ENCODE measurements around the gene NPR2.
A peak's percentile ranks its signal among the peaks of the same experiment; 100 is the strongest.

The NPR2 gene

DNA sequence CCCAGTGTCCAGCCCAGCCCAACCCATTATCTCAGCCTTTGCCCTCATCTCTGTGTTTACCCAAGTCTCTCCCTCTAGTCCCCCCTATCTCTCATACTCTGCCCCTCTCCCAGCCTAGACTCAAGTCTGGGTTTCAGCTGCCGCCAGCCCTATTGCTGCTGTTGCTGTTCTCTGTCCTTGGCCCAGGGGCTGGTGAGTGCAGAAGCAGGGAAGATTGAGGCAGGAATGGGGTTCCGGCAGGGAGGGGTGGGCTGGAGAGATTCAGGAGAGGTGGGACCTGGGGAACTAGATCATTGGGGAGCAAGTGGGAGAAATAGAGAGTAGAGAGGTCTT is 38.3 kb downstream of the NPR2 start:
- peak; percentile 17 for ATAC-seq
- TF ChIP-seq, protein P1, sequence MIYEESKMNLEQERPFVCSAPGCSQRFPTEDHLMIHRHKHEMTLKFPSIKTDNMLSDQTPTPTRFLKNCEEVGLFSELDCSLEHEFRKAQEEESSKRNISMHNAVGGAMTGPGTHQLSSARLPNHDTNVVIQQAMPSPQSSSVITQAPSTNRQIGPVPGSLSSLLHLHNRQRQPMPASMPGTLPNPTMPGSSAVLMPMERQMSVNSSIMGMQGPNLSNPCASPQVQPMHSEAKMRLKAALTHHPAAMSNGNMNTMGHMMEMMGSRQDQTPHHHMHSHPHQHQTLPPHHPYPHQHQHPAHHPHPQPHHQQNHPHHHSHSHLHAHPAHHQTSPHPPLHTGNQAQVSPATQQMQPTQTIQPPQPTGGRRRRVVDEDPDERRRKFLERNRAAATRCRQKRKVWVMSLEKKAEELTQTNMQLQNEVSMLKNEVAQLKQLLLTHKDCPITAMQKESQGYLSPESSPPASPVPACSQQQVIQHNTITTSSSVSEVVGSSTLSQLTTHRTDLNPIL (CRISPR knock-in tag; IDR thresholded peaks at IDR 0.05; ENCODE audit: low read depth), result no peak
- TF ChIP-seq RARB (CRISPR knock-in tag; IDR thresholded peaks at IDR 0.05), result no peak
- TF ChIP-seq ZFP3 (CRISPR knock-in tag; IDR thresholded peaks at IDR 0.05), result no peak
- TF ChIP-seq PPARA (CRISPR knock-in tag; IDR thresholded peaks at IDR 0.05; ENCODE audit: borderline replicate concordance), result no peak
- TF ChIP-seq GLIS3 (CRISPR knock-in tag; IDR thresholded peaks at IDR 0.05), result no peak
- no peak for TF ChIP-seq TCF4 (CRISPR knock-in tag; IDR thresholded peaks at IDR 0.05; ENCODE audit: borderline replicate concordance)
- TF ChIP-seq ESRRG (CRISPR knock-in tag; IDR thresholded peaks at IDR 0.05), result no peak

DNA sequence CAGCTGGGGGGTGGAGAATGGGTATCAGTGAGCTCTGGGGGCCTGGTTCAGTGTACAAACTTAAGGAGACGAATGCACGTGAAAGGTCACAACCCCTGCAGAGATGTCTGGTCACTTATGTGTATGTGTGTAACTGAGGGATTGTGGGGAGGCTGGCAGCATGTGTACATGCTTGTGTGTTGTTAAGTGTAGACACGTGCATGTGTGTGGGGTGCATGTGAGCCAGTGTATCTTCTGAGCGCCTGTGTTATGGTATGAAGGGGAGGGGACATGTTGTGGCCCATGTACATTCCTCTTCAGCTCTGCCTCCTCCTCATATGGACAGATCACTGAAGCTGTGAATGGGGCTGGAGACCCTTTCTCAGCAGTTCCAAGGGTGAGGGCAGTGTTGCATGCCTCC is 39.6 kb downstream of the NPR2 start:
- no peak for TF ChIP-seq TOX (CRISPR knock-in tag; IDR thresholded peaks at IDR 0.05; ENCODE audit: borderline replicate concordance)
- no peak for ATAC-seq

DNA sequence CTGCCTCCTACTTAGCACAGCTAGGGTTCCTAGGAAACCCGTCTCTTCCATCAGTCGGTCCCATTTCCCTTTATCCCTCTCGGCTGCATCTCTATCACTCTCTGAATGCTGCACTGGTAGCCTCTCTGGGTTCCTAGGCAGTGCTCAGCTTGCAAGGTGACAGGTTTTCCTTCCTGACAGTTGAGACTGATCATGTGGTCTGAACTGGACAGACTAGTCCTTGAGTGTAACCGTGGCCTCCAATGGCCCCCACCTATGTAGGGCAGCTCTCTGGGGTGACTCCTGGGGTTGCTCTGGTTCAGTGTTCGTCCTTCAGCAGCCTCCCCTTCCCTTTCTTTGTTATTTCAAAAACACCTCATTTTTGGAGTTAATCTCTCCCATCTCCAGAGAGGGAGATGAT is 41.4 kb downstream of the NPR2 start:
- no peak for TF ChIP-seq PPARA (CRISPR knock-in tag; IDR thresholded peaks at IDR 0.05; ENCODE audit: borderline replicate concordance)
- TF ChIP-seq, protein P2, sequence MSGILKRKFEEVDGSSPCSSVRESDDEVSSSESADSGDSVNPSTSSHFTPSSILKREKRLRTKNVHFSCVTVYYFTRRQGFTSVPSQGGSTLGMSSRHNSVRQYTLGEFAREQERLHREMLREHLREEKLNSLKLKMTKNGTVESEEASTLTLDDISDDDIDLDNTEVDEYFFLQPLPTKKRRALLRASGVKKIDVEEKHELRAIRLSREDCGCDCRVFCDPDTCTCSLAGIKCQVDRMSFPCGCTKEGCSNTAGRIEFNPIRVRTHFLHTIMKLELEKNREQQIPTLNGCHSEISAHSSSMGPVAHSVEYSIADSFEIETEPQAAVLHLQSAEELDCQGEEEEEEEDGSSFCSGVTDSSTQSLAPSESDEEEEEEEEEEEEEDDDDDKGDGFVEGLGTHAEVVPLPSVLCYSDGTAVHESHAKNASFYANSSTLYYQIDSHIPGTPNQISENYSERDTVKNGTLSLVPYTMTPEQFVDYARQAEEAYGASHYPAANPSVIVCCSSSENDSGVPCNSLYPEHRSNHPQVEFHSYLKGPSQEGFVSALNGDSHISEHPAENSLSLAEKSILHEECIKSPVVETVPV (CRISPR knock-in tag; IDR thresholded peaks at IDR 0.05), result no peak
- no peak for TF ChIP-seq TOX (CRISPR knock-in tag; IDR thresholded peaks at IDR 0.05; ENCODE audit: borderline replicate concordance)
- no peak for TF ChIP-seq TCF4 (CRISPR knock-in tag; IDR thresholded peaks at IDR 0.05; ENCODE audit: borderline replicate concordance)
- no peak for TF ChIP-seq ZFP3 (CRISPR knock-in tag; IDR thresholded peaks at IDR 0.05)
- no peak for TF ChIP-seq ARNTL (CRISPR knock-in tag; IDR thresholded peaks at IDR 0.05; ENCODE audit: borderline replicate concordance, low read depth)
- TF ChIP-seq ZNF565 (CRISPR knock-in tag; conservative IDR thresholded peaks at IDR 0.05; ENCODE audit: low read depth), result no peak
- no peak for TF ChIP-seq OSR1 (CRISPR knock-in tag; IDR thresholded peaks at IDR 0.05)
- TF ChIP-seq CSDC2 (CRISPR knock-in tag; IDR thresholded peaks at IDR 0.05), result no peak
- no peak for TF ChIP-seq ESRRG (CRISPR knock-in tag; IDR thresholded peaks at IDR 0.05)
- TF ChIP-seq, protein P3, sequence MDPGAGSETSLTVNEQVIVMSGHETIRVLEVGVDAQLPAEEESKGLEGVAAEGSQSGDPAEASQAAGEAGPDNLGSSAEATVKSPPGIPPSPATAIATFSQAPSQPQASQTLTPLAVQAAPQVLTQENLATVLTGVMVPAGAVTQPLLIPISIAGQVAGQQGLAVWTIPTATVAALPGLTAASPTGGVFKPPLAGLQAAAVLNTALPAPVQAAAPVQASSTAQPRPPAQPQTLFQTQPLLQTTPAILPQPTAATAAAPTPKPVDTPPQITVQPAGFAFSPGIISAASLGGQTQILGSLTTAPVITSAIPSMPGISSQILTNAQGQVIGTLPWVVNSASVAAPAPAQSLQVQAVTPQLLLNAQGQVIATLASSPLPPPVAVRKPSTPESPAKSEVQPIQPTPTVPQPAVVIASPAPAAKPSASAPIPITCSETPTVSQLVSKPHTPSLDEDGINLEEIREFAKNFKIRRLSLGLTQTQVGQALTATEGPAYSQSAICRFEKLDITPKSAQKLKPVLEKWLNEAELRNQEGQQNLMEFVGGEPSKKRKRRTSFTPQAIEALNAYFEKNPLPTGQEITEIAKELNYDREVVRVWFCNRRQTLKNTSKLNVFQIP (CRISPR knock-in tag; IDR thresholded peaks at IDR 0.05; ENCODE audit: borderline replicate concordance, low read depth), result no peak
- no peak for TF ChIP-seq GLIS3 (CRISPR knock-in tag; IDR thresholded peaks at IDR 0.05)
- no peak for TF ChIP-seq BACH2 (CRISPR knock-in tag; IDR thresholded peaks at IDR 0.05; ENCODE audit: borderline replicate concordance)
- TF ChIP-seq ZC3H10 (CRISPR knock-in tag; IDR thresholded peaks at IDR 0.05), result no peak
- ATAC-seq, result no peak

DNA sequence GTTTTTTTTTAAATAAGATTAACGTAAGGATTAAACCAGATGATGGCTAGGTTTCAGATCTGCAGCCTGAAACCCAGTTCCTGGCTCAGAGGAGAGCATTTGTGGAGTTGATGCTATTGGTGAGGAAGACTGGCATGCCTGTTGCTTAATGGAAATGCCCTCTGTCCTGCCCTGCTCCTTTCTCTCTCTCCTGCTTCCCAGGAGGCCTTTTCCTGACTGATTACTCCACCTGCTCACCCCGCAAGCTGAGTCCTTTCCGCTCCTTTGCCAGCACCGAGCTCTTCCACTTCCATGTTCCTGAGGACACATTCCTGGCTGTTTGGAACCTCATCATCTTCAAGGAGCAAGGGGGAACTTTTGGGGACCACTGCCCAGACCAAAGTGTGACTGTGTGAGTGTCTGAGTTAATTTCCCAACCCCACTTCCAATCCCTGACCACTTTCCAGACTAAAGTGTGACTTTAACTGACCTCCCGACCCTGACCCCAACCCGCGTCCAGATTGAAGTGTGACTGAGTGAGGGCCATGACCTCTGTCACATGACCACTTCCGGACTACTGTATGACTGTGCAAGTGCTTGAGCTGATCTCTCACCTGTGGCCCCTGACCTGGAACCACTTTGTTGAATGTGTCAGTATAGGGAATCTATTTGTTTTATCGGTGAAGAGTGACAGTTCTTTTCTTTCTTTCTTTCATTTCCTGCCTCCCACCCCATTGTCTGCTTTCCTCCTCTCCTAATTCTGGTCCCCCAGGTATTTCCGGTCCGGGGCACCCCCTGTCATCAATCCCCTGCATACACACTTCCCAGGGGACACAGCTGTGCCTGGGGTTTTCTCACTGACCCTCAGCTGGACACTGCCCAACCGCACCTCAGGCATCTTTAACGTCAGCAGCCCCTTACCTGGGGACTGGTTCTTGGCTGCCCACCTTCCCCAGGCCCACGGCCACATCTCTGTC is 43.1 kb downstream of the NPR2 start:
- ATAC-seq, result no peak
- no peak for TF ChIP-seq ZFP30 (CRISPR knock-in tag; IDR thresholded peaks at IDR 0.05)

DNA sequence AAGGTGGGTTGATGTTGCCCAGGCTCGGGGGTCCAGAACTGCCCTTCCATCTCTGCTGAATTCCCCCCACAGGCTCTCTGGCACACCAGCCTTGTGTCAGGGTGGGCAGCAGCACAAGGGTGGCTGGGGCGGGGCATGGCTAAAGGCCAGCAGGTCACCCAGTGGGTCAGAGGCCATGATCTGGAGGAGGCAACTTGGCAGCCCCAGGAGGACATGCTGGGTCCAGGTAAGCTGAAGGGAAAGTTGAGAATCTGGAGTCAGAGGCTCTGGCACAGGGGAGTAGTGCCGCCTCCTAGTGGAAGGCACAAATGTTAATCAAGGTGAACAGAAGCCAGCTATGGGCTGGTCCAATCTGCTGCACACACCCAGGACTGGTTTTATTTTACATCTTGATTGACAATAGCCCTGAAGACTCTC is 43.8 kb downstream of the NPR2 start:
- TF ChIP-seq ZNF565 (CRISPR knock-in tag; conservative IDR thresholded peaks at IDR 0.05; ENCODE audit: low read depth) (no peak), ZFP30 (CRISPR knock-in tag; IDR thresholded peaks at IDR 0.05) (no peak), ESRRG (CRISPR knock-in tag; IDR thresholded peaks at IDR 0.05) (no peak), SNAI2 (CRISPR knock-in tag; IDR thresholded peaks at IDR 0.05) (no peak), OSR1 (CRISPR knock-in tag; IDR thresholded peaks at IDR 0.05) (no peak), ZC3H10 (CRISPR knock-in tag; IDR thresholded peaks at IDR 0.05) (no peak), RARB (CRISPR knock-in tag; IDR thresholded peaks at IDR 0.05) (no peak), ZFP3 (CRISPR knock-in tag; IDR thresholded peaks at IDR 0.05) (no peak), ARNTL (CRISPR knock-in tag; IDR thresholded peaks at IDR 0.05; ENCODE audit: borderline replicate concordance, low read depth) (no peak), PPARA (CRISPR knock-in tag; IDR thresholded peaks at IDR 0.05; ENCODE audit: borderline replicate concordance) (no peak)
- TF ChIP-seq, protein P2 (CRISPR knock-in tag; IDR thresholded peaks at IDR 0.05), result no peak
- TF ChIP-seq, protein P3 (CRISPR knock-in tag; IDR thresholded peaks at IDR 0.05; ENCODE audit: borderline replicate concordance, low read depth), result no peak
- TF ChIP-seq, protein P1 (CRISPR knock-in tag; IDR thresholded peaks at IDR 0.05; ENCODE audit: low read depth), result no peak
- TF ChIP-seq, protein P4, sequence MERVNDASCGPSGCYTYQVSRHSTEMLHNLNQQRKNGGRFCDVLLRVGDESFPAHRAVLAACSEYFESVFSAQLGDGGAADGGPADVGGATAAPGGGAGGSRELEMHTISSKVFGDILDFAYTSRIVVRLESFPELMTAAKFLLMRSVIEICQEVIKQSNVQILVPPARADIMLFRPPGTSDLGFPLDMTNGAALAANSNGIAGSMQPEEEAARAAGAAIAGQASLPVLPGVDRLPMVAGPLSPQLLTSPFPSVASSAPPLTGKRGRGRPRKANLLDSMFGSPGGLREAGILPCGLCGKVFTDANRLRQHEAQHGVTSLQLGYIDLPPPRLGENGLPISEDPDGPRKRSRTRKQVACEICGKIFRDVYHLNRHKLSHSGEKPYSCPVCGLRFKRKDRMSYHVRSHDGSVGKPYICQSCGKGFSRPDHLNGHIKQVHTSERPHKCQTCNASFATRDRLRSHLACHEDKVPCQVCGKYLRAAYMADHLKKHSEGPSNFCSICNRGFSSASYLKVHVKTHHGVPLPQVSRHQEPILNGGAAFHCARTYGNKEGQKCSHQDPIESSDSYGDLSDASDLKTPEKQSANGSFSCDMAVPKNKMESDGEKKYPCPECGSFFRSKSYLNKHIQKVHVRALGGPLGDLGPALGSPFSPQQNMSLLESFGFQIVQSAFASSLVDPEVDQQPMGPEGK (CRISPR knock-in tag; IDR thresholded peaks at IDR 0.05; ENCODE audit: borderline replicate concordance), result no peak
- ATAC-seq, result peak; percentile 67
